NCI-H1092 (cell line): Measurements from ENCODE around the gene RAB36.

ENCODE experiments used
- DNase-seq: peaks from one replicate; lab custom pipeline; 2025; lab: John Stamatoyannopoulos, UW

The RAB36 gene, protein sequence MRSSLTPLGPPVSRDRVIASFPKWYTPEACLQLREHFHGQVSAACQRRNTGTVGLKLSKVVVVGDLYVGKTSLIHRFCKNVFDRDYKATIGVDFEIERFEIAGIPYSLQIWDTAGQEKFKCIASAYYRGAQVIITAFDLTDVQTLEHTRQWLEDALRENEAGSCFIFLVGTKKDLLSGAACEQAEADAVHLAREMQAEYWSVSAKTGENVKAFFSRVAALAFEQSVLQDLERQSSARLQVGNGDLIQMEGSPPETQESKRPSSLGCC

DNA sequence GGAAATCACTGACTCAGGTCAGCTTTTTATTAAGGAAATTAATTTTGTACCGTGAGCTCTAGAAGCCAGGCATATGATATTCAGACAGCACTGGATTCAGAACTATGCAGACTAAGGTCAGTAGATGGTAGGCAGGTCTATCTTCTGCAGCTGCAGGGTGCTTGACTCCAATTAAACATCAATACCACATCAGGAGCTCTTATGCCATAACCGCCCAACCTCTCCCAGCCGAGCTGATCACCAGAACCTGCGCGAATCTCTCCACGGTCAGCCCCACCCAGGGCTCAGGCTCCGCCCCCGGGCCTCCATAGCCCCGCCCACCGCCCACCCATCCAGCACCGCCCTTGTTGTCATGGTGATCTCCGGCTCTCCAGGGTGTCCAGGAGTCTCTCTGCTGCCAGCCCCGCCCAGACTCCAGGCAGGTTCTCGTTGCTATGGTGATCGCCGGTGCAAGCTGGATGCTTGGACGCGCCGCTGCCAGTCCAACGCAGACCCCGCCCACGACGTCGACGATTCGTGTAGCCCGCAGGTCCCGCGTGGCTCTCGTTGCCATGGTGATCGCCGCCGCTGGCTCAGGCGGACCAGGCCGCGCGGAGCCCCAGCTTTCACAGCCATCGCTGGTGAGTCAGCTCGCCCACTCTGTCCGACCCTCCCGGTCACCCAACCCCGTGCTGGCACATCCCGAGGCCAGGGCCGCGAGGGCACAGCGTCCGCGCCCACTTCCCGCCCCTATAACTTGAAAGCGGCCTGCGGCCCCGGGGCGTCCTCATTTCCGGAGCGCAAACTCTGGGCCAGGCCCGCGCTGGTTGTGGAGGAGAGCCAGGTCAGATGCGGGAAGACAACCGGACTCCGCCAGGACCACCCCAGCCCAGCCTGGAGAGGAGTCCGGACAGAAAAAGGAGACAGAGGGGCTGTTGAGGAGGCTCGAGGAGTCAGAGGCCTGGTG lies at the start of gene RAB36:
TSS of gene RAB36 (plus strand) at position 546 of the 946 bp plus-strand sequence. CDS start 1,140 bp downstream, outside the sequence.
- peak; percentile 98 for DNase-seq

DNA sequence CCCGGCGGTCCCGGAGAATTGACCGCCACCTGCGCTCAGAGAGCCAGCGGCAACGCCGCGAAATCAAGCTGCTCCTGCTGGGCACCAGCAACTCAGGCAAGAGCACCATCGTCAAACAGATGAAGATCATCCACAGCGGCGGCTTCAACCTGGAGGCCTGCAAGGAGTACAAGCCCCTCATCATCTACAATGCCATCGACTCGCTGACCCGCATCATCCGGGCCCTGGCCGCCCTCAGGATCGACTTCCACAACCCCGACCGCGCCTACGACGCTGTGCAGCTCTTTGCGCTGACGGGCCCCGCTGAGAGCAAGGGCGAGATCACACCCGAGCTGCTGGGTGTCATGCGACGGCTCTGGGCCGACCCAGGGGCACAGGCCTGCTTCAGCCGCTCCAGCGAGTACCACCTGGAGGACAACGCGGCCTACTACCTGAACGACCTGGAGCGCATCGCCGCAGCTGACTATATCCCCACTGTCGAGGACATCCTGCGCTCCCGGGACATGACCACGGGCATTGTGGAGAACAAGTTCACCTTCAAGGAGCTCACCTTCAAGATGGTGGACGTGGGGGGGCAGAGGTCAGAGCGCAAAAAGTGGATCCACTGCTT lies 49.4 kb upstream of the RAB36 start:
- DNase-seq, result no peak

DNA sequence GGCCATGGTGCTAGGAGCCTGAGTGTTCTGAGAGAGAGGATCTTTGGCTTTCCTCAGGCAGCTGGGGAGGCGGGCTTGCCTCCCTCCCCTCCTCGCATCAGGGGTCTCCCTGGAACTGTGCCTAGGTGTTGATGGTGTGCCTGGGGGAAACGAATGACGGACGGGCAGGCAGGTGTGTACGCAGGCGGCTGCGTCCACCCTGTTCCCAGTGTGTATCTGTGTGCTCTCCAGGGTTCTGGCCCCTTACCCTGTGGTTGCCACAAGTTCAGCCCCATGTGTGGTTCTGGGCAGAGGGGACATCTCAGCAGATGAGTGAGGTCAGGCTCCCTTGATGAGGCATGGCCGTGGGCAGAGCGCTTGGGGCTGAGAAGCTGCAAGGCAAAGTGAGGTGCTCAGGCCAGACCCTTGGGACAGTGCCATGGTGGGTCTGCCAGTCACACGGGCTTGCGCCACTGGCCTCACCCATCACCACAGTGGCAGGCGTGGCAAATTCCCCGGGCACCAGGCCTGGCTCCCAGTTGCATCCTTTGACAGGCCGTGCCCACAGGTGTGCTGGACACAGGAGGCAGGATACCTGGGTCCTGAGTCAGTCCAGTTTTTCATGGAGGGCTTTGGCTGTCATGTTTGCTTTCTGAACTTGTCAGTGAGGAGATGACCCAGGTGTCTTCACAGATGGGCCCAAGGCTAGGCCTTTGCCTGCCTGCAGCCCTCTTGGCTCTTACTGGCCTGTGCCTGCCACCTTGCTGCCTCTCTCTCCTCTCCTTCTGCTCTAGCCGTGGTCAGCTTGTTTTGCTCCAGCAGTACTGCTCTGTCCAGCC lies 47.7 kb upstream of the RAB36 start:
- no peak for DNase-seq

DNA sequence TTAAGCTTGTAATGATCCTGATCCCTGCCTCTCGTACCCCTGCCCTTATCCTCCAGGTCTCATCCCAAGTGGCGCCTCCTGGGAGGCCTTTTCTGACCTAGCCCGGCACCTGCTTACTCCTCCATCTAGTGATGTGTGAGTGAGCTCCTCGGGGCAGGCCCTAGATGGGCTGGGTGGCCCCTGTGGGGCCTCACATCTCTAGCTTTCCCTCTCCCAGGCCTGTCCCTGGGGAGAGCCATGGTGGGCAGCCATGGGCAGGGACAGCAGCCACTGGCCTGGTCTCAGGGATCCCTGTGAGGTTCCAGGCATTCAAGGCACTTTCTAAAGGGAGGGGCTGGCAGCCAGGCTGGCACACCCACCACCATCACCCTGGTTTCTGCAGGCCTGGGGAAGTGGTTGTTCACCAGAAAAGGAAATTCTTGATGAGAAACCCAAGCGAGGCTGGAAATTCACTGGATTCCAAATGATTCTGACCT lies 47.0 kb upstream of the RAB36 start:
- no peak for DNase-seq

DNA sequence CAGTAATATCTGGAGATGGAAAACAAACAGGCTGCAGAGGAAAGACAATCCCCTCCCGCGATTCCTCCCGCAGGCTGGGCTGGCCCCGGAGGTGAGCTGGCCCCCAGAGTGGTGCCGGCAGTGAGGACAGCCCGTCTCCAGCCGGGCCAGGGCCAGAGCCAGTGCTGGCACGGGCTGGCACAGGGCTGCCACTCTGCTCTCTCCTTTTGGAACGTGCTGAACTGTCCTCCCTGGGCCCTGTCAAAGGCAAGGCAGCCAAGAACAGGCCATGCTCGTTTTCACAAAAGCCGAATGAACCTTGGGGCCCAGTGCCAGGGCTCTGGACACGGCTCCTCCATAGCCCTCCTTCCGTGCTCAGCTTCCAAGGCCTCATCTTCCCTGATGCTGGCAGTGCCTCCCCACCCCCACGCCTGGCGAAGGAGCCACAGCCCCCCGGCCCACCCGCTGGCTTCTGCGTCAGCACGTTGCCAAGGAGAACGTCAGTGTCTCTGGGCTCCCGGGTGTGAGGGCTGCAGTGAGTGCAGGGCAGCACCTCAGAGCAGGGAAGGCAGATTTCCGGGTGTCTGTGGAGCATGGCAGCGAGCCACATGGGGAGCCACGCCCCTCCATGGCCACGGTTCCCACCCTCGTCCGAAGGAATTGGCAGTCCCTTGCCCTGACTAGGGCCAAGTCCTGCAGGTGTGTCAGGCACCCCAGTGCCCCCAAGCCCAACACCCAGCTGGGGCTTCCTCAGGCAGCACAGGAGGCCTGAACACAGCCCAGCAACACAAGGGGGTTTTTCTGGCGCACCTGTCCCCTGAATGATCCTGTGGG lies 46.4 kb upstream of the RAB36 start:
- DNase-seq, result no peak

DNA sequence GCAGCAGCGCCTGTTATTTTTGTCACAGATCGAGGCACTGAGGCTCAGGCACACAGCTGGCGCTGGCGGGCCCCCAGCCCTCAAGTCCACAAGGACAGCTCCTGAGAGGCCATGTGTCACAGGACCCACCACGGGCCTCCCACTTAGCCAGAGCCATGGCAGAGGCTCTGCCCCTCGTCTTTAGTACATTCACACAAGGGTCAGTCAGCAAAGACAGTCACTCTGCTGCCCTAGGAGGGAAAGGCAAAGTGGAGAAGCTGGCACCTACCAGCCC lies 45.8 kb upstream of the RAB36 start:
- no peak for DNase-seq

DNA sequence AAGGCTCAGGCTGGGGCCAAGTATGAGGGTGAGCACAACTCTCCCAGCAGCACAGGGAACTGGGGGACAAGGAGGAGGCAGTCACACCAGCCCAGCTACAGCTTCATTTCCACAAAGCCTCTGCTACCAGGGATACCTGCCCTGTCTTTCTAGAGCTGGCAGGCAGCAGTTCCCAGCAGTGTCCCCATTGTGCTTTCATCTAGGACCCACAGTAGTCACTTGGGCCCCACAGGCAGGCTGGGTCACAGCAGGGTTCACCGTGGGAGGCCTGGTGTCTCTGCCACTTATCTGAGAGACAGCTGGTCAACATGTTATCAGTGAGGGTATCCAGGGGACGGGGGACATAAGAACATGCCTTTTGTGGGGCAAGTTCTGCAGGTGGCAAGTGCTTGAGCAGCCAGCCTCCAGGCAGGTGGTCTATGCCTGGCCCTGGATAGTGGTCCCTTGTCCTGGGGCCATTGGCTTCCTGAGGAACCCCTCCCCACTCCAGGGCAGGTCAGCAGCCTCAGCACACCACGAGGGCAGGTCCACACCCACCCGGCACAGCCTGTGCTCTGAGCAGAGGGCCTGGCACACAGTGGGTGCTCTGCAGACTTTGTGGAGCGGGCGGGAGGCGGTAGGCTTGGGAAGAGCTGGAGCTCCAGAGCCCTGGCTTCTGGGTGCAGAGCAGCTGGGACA lies 45.0 kb upstream of the RAB36 start:
- DNase-seq, result no peak

DNA sequence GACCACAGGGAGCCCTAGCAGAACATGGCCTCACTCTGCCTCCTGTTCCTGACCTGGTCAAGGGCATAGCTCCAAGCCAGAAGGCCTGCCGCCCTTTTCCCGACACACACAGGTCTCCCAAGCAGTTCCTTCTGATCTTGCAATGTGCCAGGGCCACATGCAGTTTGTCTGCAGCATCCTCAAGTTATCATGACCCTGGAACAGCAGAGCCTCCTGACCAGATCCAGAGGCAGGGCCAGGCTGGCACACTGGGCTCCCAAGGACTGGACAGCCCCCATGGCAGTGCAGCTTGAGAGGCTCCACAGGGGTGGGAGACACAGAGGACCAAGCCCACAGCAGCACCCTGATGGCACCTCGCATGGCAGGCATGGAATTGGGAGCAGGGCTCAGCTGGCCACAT lies 43.8 kb upstream of the RAB36 start:
- DNase-seq, result no peak

DNA sequence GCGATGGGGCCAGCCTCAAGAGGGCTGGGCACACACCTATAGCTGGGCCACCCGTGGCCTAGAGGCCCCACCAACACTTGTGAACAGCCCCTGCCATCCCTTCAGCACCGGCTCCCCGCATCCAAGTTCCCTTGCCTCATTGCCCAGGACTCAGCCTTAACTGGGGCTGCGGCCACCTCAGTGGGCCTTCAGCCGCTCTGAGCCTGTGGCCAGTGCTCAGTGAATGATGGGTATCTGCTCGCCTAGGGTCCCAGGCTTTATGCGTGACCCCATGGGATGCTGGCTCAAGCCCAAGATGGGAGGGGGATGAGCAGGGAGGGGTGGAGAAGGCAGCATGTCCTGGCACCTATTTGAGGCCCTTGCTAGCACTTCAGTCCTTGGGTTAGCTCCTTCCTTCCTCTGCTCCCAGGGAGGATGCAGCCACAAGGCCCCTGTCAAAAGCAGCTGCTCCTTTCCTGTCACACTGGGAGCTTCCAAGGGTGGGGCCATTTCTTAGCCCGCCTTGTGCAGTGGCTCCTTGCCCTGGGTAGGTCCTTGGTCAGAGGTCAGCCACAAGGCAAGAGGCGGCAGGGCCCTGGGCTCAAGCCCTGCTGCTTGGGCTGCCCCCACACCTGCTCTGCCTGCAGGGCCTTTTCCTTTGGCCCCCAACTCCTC lies 43.1 kb upstream of the RAB36 start:
- no peak for DNase-seq

DNA sequence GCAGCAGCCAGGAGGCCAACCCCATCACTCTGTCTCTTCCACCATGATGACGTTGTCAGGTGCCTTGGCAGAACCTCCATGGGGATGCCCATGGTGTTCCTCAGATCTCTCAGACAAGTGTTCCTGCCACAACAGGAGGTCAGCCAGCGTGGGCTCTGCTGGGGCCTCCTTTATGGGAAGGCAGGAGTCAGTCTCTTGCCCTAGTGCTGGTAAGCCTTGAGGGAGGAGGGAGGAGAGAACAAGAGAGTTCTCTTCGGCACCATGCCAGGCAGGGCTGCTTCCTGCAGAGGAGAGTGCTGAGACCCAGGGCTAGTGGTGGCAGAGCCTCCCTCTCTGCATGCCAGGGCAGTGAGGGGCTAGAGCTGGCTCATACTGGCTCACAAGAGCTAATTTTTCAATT lies 42.5 kb upstream of the RAB36 start:
- no peak for DNase-seq

DNA sequence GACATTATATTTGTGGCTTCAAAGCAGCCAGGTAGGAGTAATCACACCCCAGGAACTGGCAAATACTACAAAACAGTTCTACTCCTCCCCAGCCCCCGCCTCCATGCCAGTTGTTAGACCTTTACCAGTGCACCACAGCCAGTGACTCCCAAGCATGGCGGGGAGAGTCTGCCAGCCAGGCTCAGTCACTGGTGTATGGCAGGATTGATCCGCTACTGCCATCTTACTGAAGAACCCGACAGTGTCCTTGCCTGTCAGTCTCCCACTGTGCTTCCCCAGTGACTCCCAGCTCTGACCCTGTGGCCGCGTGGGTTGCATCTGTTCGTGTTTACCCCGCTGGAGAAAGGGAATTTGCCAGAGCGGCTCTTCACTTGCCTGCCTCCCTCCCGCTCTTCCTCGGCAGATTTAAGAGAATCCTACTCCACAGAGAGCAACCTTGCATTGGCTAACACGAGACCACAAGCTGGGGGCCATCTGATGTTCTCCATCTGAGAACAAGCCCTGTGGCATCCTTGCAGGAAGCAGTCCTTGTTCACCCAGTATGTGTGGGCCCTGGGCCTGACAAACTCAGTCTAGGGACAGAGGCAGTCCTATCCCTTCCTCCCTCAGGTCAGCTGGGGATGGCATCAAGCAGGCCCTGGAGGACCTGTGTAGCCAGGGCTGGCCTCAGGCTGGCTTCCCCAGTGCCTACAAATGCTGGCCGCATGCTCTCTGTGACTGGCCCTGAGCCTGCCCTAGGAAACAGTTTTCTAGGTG lies 41.9 kb upstream of the RAB36 start:
- DNase-seq, result no peak

DNA sequence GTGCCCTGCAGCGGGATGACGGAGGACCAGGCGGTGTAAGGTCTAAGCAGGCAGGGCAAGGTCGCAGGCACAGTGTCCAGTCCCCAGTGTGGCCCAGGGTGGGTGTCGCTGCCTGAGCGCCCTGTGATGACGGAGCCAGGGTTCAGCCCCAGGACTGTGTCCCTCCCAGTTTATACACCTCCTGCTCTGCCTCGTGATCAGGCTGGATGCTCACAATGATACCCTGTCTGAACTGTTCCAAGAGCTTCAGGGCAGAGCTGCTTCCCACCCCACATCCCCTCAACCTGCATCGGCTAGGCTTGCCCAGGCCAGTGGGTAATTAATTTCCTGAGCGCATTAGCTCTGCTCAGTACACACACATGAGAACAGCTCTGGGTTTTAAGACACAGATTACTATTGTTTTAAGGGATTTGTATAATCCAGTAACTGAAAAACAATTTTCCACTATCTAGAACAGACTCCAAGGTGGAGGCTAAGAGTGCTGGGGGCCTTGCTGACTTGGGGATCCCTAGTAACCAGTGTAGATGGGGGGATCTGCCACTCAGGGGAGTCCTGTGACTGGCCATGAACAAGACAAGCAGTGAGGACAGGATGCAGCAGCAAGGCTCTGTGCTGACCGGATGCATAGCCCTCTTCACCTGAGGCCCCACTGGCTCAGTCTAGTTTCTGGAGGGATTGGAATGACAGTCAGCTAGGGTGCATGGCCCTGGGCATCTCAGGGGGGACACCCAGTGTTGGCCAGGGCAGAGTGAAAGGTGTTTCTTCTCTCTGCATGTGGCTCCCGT lies 40.9 kb upstream of the RAB36 start:
- no peak for DNase-seq

DNA sequence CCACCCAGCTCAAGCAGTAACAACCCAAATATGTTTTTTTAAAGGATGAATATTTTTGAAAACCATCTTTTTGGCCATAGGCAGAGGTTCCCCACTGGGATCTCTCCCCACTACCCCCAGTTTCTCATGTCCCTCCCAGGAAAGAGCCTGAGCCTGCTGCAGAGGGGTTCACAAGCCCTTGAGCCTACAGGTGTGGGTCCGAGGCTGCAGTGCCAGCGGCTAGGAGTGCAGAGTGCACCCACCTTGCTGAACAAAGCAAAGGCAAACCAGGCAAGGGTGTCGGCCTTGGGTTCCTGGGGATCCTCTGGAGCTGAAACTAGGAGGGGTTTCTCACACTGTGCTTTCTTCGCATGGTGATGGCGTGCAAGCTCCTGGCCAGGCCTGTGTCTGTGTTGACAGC lies 40.0 kb upstream of the RAB36 start:
- DNase-seq, result no peak

DNA sequence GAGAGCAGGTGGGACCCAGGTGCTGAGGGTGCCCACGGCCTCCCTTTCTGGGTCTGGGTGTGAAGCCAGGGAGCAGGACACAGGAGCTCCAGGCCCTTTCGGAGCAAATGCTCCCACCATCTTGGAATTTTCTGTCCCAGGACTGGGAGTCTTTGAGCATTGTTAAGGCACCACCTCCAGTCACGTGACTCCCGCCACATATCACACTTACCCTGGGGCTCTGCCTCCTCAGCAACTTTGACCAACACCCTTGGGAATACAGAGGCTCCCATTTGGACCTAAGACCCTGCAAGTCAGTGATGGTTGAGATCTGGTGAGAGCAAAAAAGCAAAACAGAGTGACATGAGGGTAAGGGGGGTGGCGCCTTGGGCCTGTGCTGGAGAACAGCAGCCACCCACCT lies 39.4 kb upstream of the RAB36 start:
- no peak for DNase-seq

DNA sequence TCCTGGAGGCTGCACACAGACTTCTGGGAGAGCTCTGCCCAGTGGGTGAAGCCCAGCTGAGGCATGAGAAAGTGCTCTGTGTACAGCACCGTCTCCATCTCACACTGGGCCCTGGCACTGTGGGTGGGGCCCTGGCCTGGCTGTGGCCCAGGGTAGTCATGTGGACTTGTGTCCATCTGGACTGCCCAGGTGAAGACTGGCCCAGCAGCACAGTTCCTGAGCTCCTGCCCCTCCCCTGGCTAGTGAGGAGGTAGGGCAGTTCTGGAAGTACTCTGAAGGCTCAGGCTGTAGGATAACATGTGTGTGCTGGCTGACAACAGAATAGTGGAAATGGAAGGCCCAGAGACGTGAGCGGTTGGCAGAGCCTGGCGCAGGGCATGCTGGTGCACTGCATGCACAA lies 38.9 kb upstream of the RAB36 start:
- no peak for DNase-seq

DNA sequence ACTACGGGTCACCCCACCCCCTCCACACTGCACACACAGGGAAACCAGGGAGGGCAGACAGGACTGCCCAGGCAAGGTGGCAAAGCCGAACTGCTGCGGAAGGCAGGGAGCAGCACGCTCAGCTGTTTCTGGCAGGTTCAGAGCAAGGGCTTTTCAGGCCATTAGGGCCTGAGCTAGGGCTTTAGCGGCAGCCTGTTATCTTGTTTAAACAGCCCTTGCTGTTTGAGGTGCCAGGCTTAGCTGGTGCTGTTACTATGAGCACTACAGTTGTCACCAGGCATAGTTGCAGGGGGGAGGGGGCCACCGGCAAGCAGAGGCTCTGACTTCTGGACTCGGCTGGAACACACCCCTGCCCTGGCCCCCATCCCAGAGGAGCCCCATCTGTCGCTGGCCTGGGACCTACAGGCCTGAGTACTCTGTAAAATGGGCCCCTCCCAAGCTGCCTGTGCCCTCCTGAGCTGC lies 38.3 kb upstream of the RAB36 start:
- peak; percentile 59 for DNase-seq

DNA sequence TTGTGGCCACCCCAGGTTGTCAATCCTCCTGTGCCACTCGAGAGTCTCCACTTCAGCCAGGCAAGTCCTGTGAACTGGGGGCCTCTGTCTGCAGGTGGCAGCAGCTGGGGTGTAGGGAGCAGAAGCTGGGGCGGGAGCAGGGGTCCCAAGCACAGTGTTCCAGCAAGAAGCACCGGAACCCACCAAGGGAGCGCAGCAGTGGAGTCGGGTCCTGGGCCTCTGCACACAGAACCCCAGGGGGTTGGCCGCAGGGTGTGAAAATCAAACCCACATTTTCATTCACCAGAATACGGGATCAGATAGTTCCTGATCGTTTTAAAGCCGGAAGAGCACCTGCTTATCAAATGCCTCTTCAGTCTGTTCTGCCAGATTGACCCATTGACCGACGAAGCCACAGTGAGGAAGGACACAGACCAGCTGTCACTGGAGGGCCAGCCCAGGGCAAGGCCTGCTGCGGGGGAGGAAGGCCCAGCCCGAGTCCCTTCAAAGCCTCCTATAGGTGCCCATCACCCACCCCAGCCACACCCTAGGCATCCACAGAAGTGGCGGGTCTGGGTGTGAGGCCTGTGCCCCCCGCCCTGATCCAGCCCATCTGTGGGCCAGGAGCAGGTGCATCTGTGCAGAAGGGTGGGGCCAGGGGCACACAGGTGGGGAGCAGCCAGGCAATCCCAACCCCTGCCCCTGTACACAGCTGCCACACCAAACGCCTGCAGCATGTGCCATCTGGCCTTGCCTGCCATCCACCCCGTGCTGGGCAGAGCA lies 37.6 kb upstream of the RAB36 start:
- DNase-seq, result no peak
